IPS DF 6.9 (cell line): ENCODE measurements around the gene PAPPA2.

Source experiments
- DNase-seq: peaks from one replicate; pipeline ENCODE4 v3.0.0-alpha.2; 2013; ENCODE audit warnings: low read depth, low spot score
- H3K27ac ChIP-seq: one replicate; pipeline ENCODE4 v1.5.1; 2013; ENCODE audit warnings: low read length, control low read depth
- H3K27me3 ChIP-seq: 2 replicates; pipeline ENCODE4 v1.6.1; 2013; ENCODE audit warnings: mild to moderate bottlenecking, low read length; ENCODE audit not compliant: control insufficient read depth, insufficient read depth
- H3K36me3 ChIP-seq: 2 replicates; pipeline ENCODE4 v1.6.1; 2013; ENCODE audit warnings: low read length; ENCODE audit not compliant: control insufficient read depth, insufficient read depth
- H3K4me1 ChIP-seq: 2 replicates; pipeline ENCODE4 v1.6.1; 2013; ENCODE audit warnings: low read length; ENCODE audit not compliant: control insufficient read depth, insufficient read depth
- H3K4me3 ChIP-seq: 2 replicates; pipeline ENCODE4 v1.5.1; 2013; ENCODE audit warnings: mild to moderate bottlenecking, low read length
- H3K9me3 ChIP-seq: 2 replicates; pipeline ENCODE4 v1.6.1; 2013; ENCODE audit warnings: low read length, inconsistent platforms; ENCODE audit not compliant: control insufficient read depth, insufficient read depth
- WGBS: extraction: QIAGEN DNeasy Blood & Tissue Kit; methylation state at CpG from one replicate; pipeline ENCODE4 v1.1.7; 2013; ENCODE audit warnings: mixed read lengths, missing lambda C conversion rate; ENCODE audit not compliant: insufficient read length, insufficient coverage; 5-methylcytosine and 5-hydroxymethylcytosine counted together

PAPPA2 gene

GRCh38 chr1:176531036-176531435 lies 68.1 kb downstream of the PAPPA2 start:
- Histone ChIP-seq H3K27me3 (no peaks in the 10 kb centered on the region), H3K4me3 (no peak overlapping the region), H3K36me3 (no peaks in the 10 kb centered on the region), H3K27ac (no peak overlapping the region), H3K9me3 (no peaks in the 10 kb centered on the region), H3K4me1 (no peaks in the 10 kb centered on the region)
- DNase-seq = no peak
- no CpG with 5 or more reads among the region's 2 CpGs for WGBS

GRCh38 chr1:176531921-176532897 lies 69.2 kb downstream of the PAPPA2 start:
- Histone ChIP-seq H3K27ac (no peak overlapping the region), H3K9me3 (no peaks in the 10 kb centered on the region), H3K27me3 (no peaks in the 10 kb centered on the region), H3K36me3 (no peaks in the 10 kb centered on the region), H3K4me1 (no peaks in the 10 kb centered on the region), H3K4me3 (no peak overlapping the region)
- no peak for DNase-seq
- no CpG with 5 or more reads among the region's 16 CpGs for WGBS

GRCh38 chr1:176533020-176533419 lies 70.0 kb downstream of the PAPPA2 start:
- Histone ChIP-seq H3K9me3 (no peaks in the 10 kb centered on the region), H3K4me1 (no peaks in the 10 kb centered on the region), H3K36me3 (no peaks in the 10 kb centered on the region), H3K27me3 (no peaks in the 10 kb centered on the region), H3K4me3 (no peak overlapping the region), H3K27ac (no peak overlapping the region)
- DNase-seq = no peak
- WGBS = no CpG with 5 or more reads among the region's 1 CpG

DNA sequence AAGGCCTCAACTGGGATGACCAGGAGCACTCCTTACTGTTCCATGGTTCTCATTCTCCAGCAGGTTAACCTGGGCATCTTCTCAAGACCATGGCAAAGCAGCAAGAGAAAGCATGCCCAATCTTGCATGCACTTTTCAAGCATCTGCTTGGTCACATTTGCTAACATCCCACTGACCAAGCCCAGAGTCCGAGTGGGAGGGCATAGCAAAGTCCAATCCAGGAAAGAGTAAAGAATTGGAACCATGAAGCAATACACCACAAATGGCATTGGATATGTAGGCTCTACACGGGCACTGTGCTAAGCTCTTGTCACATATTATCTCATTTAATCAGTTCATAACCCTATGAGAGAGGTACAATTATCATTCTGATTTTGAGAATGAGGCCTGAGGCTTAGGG lies 73.6 kb downstream of the PAPPA2 start:
- Histone ChIP-seq H3K4me1 (no peaks in the 10 kb centered on the region), H3K27me3 (no peaks in the 10 kb centered on the region), H3K9me3 (no peaks in the 10 kb centered on the region), H3K36me3 (no peaks in the 10 kb centered on the region), H3K4me3 (no peak overlapping the region), H3K27ac (no peak overlapping the region)
- no CpG with 5 or more reads among the region's 2 CpGs for WGBS
- no peak for DNase-seq

GRCh38 chr1:176539018-176539417 lies 76.0 kb downstream of the PAPPA2 start:
- no CpG with 5 or more reads among the region's 6 CpGs for WGBS
- Histone ChIP-seq H3K27ac (no peak overlapping the region), H3K4me1 (no peaks in the 10 kb centered on the region), H3K27me3 (no peaks in the 10 kb centered on the region), H3K4me3 (no peak overlapping the region), H3K36me3 (no peaks in the 10 kb centered on the region), H3K9me3 (no peaks in the 10 kb centered on the region)
- no peak for DNase-seq

DNA sequence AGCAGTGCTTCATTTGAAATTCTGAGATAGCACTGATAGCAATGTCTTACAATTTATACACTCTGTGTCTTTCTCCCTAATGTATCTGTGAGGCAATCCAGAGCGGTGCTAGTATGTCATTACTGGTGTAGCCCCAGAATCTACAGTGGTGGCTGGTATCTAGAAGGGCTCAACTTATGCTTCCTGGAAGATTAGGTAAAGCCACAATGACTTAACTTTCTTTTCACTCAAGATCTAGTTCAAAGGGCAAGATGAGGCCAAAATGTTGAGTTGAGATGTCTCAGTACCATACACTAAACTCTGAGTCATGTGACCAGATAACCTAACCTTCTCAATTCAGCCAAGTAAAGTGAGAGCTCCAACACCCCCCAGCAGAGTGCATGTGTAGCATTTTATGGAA lies 77.5 kb downstream of the PAPPA2 start:
- Histone ChIP-seq H3K27ac (no peak overlapping the region), H3K4me3 (no peak overlapping the region), H3K4me1 (0 out of 2 replicates have a peak, but pooled peaks cover 1% of the 10 kb centered on the region), H3K36me3 (no peaks in the 10 kb centered on the region), H3K9me3 (no peaks in the 10 kb centered on the region), H3K27me3 (no peaks in the 10 kb centered on the region)
- WGBS = no CpG with 5 or more reads among the region's 1 CpG
- DNase-seq = no peak

GRCh38 chr1:176541663-176542062 lies 78.7 kb downstream of the PAPPA2 start:
- Histone ChIP-seq H3K4me3 (no peak overlapping the region), H3K27ac (no peak overlapping the region), H3K27me3 (no peaks in the 10 kb centered on the region), H3K36me3 (no peaks in the 10 kb centered on the region), H3K9me3 (no peaks in the 10 kb centered on the region), H3K4me1 (0 out of 2 replicates have a peak, but pooled peaks cover 1% of the 10 kb centered on the region)
- no peak for DNase-seq
- no CpG with 5 or more reads among the region's 3 CpGs for WGBS

DNA sequence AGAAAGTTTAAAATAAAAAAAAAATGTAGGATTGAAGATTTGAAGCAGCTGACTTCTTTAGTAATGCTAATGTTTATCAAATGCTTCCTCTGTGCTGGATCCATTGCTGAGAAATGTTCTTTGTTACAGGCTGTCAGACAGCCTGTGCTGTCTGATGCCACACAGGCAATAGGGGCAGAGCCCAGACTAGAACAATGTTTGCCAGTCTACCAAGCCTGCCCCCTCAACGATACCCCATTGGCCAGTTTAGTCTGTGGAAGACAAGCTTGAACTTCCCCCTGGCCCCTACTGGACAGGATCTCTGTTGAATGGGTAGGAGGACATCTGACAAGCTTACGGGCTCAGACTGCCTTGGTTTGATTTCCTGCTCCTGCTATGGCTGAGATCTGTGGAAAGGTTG lies 79.4 kb downstream of the PAPPA2 start:
- 0 out of 2 replicates have a peak, but pooled peaks cover 1% of the 10 kb centered on the region for H3K4me1 ChIP-seq
- H3K9me3 ChIP-seq = no peaks in the 10 kb centered on the region
- no peaks in the 10 kb centered on the region for H3K27me3 ChIP-seq
- H3K27ac ChIP-seq = no peak overlapping the region
- no peak for DNase-seq
- H3K36me3 ChIP-seq = no peaks in the 10 kb centered on the region
- H3K4me3 ChIP-seq = no peak overlapping the region
- no CpG with 5 or more reads among the region's 2 CpGs for WGBS

DNA sequence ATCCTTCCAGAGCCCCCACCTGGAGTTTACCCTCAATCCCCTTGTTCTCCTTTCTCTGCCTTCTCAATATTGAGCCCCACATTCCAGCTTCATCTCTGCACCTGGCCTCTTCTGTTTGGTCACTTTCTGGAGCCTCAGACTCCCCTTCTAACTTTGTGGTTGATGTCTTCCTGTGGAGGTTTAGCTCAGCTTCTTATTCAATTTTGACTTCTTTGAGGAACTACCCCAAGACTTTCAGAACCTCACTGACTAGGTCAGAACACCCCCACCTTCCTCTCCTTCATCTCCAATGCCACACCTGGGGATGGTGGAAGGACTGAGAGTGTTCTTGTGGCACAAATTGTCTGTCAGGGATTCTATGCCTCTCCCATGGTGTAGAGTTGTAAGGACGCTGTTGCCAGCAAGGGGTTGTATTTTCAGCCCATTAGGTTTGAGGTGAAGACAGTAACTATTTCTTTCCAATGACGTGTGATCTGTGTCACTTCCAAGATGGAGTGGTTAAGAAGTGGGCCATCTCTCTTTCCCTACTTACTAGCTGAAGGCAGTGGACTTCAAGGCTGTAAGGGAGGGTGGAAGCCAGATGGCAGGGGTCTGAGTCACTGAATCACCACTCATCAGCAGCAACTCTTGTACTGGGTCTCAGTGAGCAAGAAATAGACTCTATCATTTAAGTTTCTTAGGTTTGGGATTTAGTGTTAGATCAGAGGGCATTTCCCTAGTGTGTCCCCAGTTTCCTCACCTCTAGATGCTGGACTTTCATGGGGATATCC lies 80.6 kb downstream of the PAPPA2 start:
- no peak overlapping the region for H3K4me3 ChIP-seq
- no peak for DNase-seq
- H3K4me1 ChIP-seq = 0 out of 2 replicates have a peak, but pooled peaks cover 1% of the 10 kb centered on the region
- no peaks in the 10 kb centered on the region for H3K27me3 ChIP-seq
- no peak overlapping the region for H3K27ac ChIP-seq
- no peaks in the 10 kb centered on the region for H3K9me3 ChIP-seq
- H3K36me3 ChIP-seq = no peaks in the 10 kb centered on the region
- no CpG with 5 or more reads among the region's 2 CpGs for WGBS

- no peak overlapping the region for H3K4me3 ChIP-seq
- no peak for DNase-seq
- WGBS = no CpG with 5 or more reads among the region's 4 CpGs
- no peaks in the 10 kb centered on the region for H3K27me3 ChIP-seq
- H3K36me3 ChIP-seq = no peaks in the 10 kb centered on the region
- no peaks in the 10 kb centered on the region for H3K9me3 ChIP-seq
- 0 out of 2 replicates have a peak, but pooled peaks cover 1% of the 10 kb centered on the region for H3K4me1 ChIP-seq
- no peak overlapping the region for H3K27ac ChIP-seq
Measured at GRCh38 chr1:176545034-176545639, 82.2 kb downstream of the PAPPA2 start.
